Gastroesophageal sphincter (tissue), 3 donors: Measurements from ENCODE around the gene ZBTB22.

ENCODE experiments used
- EP300 ChIP-seq: sonication (generic); formaldehyde crosslinking; IDR thresholded peaks from one replicate; pipeline ENCODE4 v1.6.1; 2017; ENCODE audit warnings: antibody characterized with exemption, mild to moderate bottlenecking
- POLR2A ChIP-seq, 2 donors: fragments of 450-650 bp; IDR thresholded peaks; one replicate each; pipeline ENCODE4 v1.6.1; 2017; ENCODE audit warnings: antibody characterized with exemption in 2 of 2, mild to moderate bottlenecking in 2 of 2, moderate library complexity in 1 of 2
- POLR2AphosphoS5 ChIP-seq: sonication (generic); formaldehyde crosslinking; IDR thresholded peaks from one replicate; pipeline ENCODE4 v1.6.1; 2017; ENCODE audit warnings: antibody characterized with exemption
- TF ChIP-seq, protein P1 (sequence below), 4 experiments: fragments of 200-600 bp in 2 of 4; fragments of 450-650 bp in 2 of 4; sonication (generic) in 1 of 4; IDR thresholded peaks; one replicate each; pipeline ENCODE4 v1.5.1; 2017 to 2019; ENCODE audit warnings: antibody characterized with exemption in 4 of 4, mild to moderate bottlenecking in 2 of 4, moderate library complexity in 2 of 4

GRCh38 chr6:33276864-33277662 is 40.5 kb downstream of the ZBTB22 start, which contains the start of gene B3GALT4:
- peak; percentile 54 for TF ChIP-seq POLR2AphosphoS5
- TF ChIP-seq, protein P1, sequence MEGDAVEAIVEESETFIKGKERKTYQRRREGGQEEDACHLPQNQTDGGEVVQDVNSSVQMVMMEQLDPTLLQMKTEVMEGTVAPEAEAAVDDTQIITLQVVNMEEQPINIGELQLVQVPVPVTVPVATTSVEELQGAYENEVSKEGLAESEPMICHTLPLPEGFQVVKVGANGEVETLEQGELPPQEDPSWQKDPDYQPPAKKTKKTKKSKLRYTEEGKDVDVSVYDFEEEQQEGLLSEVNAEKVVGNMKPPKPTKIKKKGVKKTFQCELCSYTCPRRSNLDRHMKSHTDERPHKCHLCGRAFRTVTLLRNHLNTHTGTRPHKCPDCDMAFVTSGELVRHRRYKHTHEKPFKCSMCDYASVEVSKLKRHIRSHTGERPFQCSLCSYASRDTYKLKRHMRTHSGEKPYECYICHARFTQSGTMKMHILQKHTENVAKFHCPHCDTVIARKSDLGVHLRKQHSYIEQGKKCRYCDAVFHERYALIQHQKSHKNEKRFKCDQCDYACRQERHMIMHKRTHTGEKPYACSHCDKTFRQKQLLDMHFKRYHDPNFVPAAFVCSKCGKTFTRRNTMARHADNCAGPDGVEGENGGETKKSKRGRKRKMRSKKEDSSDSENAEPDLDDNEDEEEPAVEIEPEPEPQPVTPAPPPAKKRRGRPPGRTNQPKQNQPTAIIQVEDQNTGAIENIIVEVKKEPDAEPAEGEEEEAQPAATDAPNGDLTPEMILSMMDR (IDR thresholded peaks at IDR 0.05): peak in 3 of 4 experiments; percentile 52 to 75 (median 74)
- TF ChIP-seq POLR2A (IDR thresholded peaks at IDR 0.05): peak; percentile 63 to 72
- TF ChIP-seq EP300: no peak
